ENCODE results near the gene PDZK1IP1.
"Not testable (repeated sequence)": the region's sequence is repeated elsewhere in the genome, so short reads cannot be mapped to it uniquely, and the experiment has no call there.

The PDZK1IP1 gene

DNA sequence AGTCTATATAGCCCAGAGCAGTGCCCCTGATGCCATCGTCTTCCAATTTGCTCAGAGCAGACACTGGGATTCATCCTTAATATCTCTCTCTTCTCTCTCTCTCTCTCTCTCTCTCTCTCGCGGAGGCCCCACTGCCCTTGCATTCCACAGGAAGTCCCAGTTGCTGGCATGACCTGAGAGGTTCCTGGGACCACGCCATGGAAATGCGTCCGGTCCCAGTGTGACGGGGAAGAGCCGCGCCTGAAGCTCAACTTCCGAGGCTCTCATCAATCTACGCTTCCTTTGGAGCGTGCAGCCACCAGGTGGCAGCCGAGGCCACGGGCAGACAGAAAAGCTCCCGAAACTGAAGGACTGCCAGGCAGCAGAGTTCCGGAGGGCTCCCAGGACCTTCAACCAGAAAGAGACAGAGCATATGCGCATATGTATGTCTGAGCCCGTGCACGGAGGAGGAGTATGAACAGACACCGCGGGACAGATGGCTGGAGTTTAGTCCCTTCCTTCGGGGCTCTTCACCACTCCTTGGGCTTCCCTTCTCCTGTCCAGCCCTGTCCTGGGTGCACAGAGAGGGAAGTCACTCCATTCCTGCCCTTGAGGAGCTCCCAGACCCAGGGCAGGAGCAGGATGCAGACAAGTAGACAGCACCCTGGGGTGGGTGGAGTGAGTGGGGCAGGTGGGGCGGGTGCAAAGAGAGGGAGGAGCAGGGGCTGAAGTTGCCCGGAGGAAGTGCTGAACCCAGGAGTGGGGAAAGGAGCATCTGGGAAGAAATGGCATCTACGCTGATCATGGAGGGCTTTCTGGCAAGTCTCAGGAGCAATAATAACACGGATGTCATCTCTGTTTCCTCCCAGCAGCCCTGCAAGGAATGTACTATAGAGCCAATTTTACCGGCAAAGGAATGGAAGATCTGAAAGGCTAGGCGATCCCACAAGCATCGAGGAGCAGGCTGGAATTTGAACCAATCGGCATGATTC is 10.5 kb downstream of the PDZK1IP1 start:
- DNase-seq = peak; percentile 89

- no peak for DNase-seq
Measured at GRCh38 chr1:47178654-47179016, 11.2 kb downstream of the PDZK1IP1 start.

DNA sequence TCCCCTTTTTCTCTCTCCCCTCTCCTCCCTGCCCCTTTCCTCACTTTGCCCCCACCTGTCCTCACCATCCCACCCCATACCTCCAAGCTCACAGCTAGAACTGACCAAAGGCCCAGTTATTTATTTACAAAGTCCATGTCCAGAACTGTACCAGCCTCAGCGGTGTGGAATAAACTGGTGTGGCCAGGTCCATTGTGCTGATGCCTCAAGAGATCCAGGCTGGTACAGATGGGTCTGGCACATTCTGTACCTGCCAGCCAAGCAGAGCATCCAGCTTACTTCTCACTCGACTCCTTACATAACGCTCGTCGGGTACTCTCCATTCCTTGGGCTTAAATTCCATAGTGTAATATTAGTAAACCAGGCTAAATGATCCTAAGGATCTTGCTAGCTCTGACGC is 11.8 kb downstream of the PDZK1IP1 start:
- DNase-seq = no peak

DNA sequence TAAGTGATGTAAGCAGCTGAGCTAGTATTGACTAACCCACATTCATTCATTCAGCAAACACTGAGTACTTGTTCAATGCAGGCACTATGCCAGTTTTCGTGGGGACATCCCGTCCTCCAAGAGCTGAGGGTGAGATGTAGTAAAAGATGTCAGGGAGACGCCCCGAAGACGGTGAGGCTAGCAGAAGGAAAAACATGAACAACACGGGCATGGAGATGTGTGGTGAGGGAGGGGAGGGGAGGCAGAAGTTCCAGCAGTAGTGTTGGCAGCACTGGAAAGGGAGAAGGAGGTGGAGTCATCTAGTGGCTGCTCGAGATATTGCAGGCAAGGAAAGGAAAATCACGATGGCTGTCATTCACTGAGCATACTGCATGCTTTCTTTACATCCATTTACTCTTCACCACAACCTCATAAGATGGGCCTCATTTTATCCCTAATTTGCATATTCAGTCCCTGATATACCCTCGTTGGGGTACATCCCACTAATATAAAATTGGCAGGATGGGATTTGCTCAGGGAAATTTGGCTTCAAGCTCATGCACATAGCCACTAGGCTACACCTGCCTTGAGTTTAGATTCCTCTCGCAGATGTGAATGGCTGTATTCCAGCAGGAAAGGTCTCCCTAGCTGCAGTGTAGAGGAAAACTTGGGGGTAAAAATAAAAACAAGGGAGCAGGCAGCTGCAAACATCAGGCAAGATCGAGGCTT is 14.5 kb downstream of the PDZK1IP1 start:
- peak; percentile 70 for DNase-seq

- DNase-seq = peak; percentile 37
Measured at GRCh38 chr1:47174656-47175020, 15.2 kb downstream of the PDZK1IP1 start.

DNA sequence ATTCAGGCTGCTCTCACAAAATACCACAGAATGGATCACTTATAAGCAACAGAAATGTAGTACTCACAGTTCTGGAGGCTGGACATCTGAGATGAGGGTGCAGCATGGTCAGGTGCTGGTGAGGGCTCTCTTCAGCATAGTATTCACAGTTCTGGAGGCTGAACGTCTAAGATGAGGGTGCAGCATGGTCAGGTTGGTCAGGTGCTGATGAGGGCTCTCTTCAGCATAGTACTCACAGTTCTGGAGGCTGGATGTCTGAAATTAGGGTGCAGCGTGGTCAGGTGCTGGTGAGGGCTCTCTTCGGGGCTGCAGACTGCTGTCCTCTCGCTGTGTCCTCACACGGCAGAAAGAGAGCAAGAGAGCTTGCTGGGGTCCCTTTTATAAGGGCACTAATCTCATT is 17.1 kb downstream of the PDZK1IP1 start:
- DNase-seq = no peak

GRCh38 chr1:47164552-47164951 is 25.3 kb downstream of the PDZK1IP1 start:
- no peak for DNase-seq

GRCh38 chr1:47161298-47162040 is 28.4 kb downstream of the PDZK1IP1 start:
- no peak for DNase-seq

- no peak for DNase-seq
Measured at GRCh38 chr1:47160716-47161115, 29.1 kb downstream of the PDZK1IP1 start.

GRCh38 chr1:47157957-47158356 is 31.9 kb downstream of the PDZK1IP1 start:
- not testable (repeated sequence) for DNase-seq

- not testable (repeated sequence) for DNase-seq
Measured at GRCh38 chr1:47156457-47156856, 33.4 kb downstream of the PDZK1IP1 start.

DNA sequence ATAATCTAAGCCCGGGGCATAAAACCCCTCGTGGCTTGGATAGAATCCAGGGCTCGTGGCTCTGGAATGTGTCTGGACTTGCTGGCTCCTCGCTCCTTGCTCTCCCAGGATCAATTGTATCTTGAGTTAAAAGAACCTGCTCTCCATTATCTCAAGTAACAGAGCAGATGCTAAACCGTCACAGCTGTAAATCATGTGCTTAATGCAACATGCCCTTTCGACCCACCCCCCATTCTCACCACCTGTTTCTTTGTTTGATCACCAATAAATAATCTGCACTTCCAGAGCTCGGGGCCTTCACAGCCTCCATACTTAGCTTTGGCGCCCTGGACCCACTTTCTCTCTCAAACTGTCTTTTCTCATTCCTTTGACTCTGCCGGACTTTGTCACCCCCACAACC is 40.7 kb downstream of the PDZK1IP1 start:
- DNase-seq = not testable (repeated sequence)

GRCh38 chr1:47147047-47147785 is 42.6 kb downstream of the PDZK1IP1 start:
- DNase-seq = no peak

- not testable (repeated sequence) for DNase-seq
Measured at GRCh38 chr1:47146495-47146894, 43.3 kb downstream of the PDZK1IP1 start.

DNA sequence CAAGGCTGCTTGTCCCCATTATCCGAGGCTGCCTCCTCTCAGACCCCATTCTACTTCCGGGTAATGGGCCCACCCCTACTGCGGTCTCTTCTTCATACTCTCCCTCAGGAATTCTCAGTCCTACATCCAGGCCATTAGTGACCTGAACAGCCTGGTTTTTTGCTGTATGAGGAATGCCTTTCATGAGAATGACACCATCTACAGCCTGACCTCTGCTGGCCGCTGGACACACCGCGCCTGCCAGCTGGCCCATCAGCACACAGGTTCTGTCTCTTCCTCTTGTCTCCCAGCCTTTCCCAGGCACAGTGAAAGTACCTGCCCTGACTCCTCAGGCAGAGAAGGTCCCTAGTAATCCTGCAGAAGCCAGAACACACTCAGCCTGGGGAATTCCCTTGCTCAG is 46.2 kb downstream of the PDZK1IP1 start:
- DNase-seq = not testable (repeated sequence)

DNA sequence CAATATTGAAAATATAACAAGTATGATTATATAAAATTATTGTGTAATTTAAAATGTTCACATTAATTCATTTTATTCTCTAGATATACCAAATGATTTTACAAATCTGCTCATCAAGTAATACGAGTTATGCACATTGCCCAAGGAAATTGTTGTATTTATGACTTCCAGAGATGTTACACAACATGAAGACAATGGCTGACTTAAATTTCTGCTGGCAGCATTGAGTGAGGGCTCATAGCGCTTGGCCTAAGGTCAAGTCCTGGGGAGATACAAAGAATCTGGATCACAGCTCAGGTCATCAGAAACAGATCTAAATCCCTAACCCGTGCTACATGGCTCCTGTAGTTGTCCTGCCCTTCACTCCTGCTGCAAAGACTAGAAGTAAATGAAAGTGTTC is 49.5 kb downstream of the PDZK1IP1 start:
- not testable (repeated sequence) for DNase-seq

DNA sequence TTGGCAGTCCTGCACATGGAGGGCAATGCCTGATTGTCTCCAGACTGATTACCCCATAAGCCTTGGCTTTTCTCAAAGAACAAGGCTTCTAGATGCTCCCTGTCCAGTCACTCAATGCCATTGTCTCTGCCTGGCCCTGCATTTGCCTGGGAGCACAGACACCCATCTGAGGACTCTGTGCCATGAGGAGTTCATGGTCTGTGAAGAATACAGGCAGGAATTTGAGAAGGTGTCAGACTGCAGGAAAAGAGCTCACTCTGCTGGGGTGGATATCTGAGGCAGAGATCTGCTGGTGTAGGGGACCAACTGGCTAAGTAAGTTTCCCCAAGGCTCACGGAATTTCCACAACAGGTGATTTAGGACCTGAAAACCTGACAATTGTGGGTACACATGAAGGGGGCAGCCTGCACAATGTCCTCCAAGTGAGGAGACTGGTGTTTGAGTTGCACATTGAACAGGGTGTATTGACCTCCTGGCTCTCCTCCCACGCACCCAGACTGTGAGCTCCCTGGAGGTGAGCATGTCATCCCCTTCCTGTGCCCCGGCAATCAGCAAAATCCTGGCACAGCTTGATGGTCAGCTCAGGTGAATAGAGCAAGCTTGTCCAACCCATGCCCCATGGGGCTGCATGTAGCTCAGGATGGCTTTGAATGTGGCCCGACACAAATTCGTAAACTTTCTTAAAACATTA is 51.8 kb downstream of the PDZK1IP1 start:
- no peak for DNase-seq

- DNase-seq = no peak
Measured at GRCh38 chr1:47137198-47137597, 52.6 kb downstream of the PDZK1IP1 start, which contains the start of gene CYP4A22. Gene CYP4A22 (plus strand): TSS chr1:47137441. CDS start chr1:47137486, 45 bp downstream.

All from activated CD8-positive, alpha-beta memory T cell treated with anti-CD3 and anti-CD28 coated beads for 24 hours (primary cell).